Neutrophil (primary cell): ENCODE results near the gene EEFSEC.

ENCODE experiments used
- H3K27ac ChIP-seq: fragments of 200-600 bp; sonication (generic); 2 replicates; pipeline ENCODE4 v1.5.1; 2016; ENCODE audit warnings: mild to moderate bottlenecking, moderate library complexity
- H3K27me3 ChIP-seq: fragments of 200-600 bp; sonication (generic); 2 replicates; pipeline ENCODE4 v1.6.0; 2016; ENCODE audit warnings: mild to moderate bottlenecking
- H3K36me3 ChIP-seq: fragments of 200-600 bp; sonication (generic); 2 replicates; pipeline ENCODE4 v1.5.1; 2017
- H3K4me1 ChIP-seq, 2 experiments: fragments of 200-600 bp in 1 of 2; sonication (generic) in 1 of 2; 1 replicate in 1 of 2; 2 replicates in 1 of 2; pipeline versions ENCODE4 v1.5.1 to v1.6.1; 2013 to 2016; ENCODE audit warnings: low read depth in 1 of 2, low read length in 1 of 2, mild to moderate bottlenecking in 1 of 2, moderate library complexity in 1 of 2; ENCODE audit not compliant: control insufficient read depth in 1 of 2, insufficient read depth in 1 of 2
- H3K4me3 ChIP-seq, 2 experiments: fragments of 200-600 bp in 1 of 2; sonication (generic) in 1 of 2; 1 replicate in 1 of 2; 2 replicates in 1 of 2; pipeline ENCODE4 v1.5.1; 2013 to 2016; ENCODE audit warnings: low read depth in 1 of 2, low read length in 1 of 2, mild to moderate bottlenecking in 1 of 2, moderate library complexity in 1 of 2
- H3K9me3 ChIP-seq: fragments of 200-600 bp; sonication (generic); 2 replicates; pipeline ENCODE4 v1.5.1; 2016
- CTCF ChIP-seq: fragments of 200-600 bp; sonication (generic); IDR thresholded peaks from 2 replicates; pipeline ENCODE4 v1.5.1; 2016; ENCODE audit warnings: antibody characterized with exemption

EEFSEC gene

GRCh38 chr3:128360705-128361271, 207.5 kb downstream of the EEFSEC start:
- H3K9me3 ChIP-seq = no peaks in the 10 kb centered on the region
- H3K27me3 ChIP-seq = no peaks in the 10 kb centered on the region
- H3K4me1 ChIP-seq = no peaks in the 10 kb centered on the region
- no peak overlapping the region for H3K27ac ChIP-seq
- no peak for TF ChIP-seq CTCF
- no peak overlapping the region for H3K4me3 ChIP-seq
- no peaks in the 10 kb centered on the region for H3K36me3 ChIP-seq

- TF ChIP-seq CTCF = no peak
- Histone ChIP-seq H3K27me3 (no peaks in the 10 kb centered on the region), H3K4me1 (no peaks in the 10 kb centered on the region), H3K36me3 (no peaks in the 10 kb centered on the region), H3K9me3 (no peaks in the 10 kb centered on the region), H3K27ac (no peak overlapping the region), H3K4me3 (no peak overlapping the region)
Observed at GRCh38 chr3:128362026-128362965, 209.0 kb downstream of the EEFSEC start.

- Histone ChIP-seq H3K4me3 (no peak overlapping the region), H3K4me1 (no peaks in the 10 kb centered on the region), H3K36me3 (no peaks in the 10 kb centered on the region), H3K27me3 (no peaks in the 10 kb centered on the region), H3K27ac (no peak overlapping the region), H3K9me3 (no peaks in the 10 kb centered on the region)
- TF ChIP-seq CTCF = no peak
Observed at GRCh38 chr3:128364291-128364690, 211.0 kb downstream of the EEFSEC start.

- Histone ChIP-seq H3K27me3 (no peaks in the 10 kb centered on the region), H3K27ac (no peak overlapping the region), H3K36me3 (no peaks in the 10 kb centered on the region), H3K4me1 (no peaks in the 10 kb centered on the region), H3K4me3 (no peak overlapping the region), H3K9me3 (no peaks in the 10 kb centered on the region)
- no peak for TF ChIP-seq CTCF
Observed at GRCh38 chr3:128364808-128365360, 211.6 kb downstream of the EEFSEC start.

- Histone ChIP-seq H3K27me3 (no peaks in the 10 kb centered on the region), H3K4me1 (no peaks in the 10 kb centered on the region), H3K9me3 (no peaks in the 10 kb centered on the region), H3K36me3 (no peaks in the 10 kb centered on the region), H3K27ac (no peak overlapping the region), H3K4me3 (no peak overlapping the region)
- no peak for TF ChIP-seq CTCF
Observed at GRCh38 chr3:128366136-128366535, 212.9 kb downstream of the EEFSEC start.
